Left kidney (tissue), 2 donors: Measurements from ENCODE around the gene NFKB1. TPM values are rescaled to one million over a fixed set of nuclear protein-coding genes. Genes with fewer than 3 reads are reported as not detected.

ENCODE experiments used
- DNase-seq: peaks from one replicate; pipeline ENCODE4 v3.0.0-alpha.2; 2013
- polyA plus RNA-seq: library from polyadenylated mRNA; unstranded; fragments of 120-200 nt; gene quantifications from one replicate; pipeline ENCODE4 v1.2.1, GENCODE V29; 2013; ENCODE audit not compliant: insufficient read length

Gene NFKB1
- polyA plus RNA-seq, 1 donor, result 25.4 TPM

DNA sequence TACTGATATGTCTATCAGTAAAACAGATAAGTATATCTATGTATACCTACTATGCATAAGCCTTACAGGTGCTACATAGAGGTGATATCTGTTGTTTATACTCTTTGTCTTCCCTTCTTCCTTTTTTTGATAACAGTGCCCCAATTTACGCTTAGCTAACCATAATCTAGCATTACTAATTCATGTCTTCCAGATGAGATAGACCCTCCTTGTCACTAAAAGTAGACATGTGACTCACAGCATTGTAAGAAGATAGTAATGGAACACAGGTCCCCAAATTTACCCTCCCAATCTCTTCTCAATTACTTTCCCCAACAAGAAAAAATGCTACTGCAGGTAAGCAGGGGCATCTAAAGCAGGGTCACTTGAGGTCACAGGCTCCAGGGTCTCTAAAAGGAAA, 7.9 kb upstream of the NFKB1 start:
- DNase-seq, result no peak

DNA sequence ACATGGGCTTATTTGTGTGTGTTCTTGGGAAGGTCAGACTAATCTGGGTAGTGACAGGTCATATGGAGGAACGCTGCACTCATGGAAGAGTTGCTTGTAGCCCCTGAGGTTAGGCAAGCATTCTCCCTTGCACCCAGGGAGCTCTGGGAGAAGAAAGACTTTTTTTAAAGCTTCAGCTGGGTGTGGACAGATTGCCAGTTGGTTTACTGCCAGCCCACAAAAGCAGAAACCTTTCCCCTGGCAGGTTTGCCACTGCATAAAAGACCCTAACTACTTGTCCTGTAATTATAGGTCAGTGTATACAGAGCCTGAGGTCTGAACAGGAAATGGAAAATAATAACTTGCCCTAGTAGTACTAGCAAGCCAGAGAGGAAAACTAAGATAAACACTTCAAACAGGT, 7.4 kb upstream of the NFKB1 start:
- DNase-seq, result no peak

DNA sequence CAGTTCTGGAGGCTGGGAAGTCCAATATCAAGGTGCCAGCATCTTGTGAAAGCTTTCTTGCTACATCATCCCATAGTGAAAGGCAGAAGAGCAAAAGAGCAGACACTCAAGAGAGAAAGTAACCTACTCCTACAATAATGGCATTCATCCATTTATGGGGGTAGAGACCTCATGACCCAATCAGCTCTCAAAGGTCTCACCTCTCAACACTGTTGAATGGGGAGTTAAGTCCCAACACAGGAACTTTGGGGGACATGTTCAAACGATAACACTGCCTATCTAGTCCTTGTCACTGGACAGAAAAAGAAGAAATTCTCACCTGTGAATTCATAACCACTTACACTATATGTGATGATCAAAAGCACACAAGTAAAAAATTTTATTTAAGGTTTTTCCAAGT, 6.6 kb upstream of the NFKB1 start:
- no peak for DNase-seq

DNA sequence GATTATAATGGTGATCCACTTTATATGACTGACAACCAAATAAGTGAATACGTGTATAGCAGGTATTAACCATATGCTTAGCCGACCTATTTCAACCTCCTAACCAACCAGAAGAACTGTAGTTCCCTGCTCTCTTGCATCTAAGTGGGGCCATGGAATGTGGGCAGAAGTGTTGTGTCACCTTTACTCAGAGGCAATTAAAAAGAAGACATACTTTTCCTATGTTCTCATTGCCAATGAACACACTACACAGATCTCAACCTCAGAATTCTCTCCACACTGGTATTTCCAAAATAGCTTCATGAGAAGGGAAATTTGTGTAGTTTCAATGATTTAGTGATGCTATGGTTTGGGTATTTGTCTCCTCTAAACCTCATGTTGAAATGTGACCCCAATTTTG, 3.2 kb upstream of the NFKB1 start:
- DNase-seq, result no peak

DNA sequence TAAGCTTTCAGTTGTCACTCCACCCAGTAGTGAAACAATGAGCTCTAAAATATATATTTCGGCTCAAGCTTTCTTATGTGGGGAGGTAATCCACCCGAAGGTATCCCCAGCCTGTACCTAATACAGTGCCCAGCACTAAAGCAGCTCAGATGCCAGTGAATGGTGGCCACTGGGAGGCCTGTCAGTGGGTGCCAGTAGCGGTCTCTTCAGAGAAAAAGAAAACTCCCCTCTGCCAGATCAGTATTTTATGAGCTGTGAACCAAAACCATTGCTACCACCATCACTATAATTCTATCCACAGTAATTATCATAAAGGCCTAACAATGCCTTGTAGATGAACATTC, 835 bp upstream of the NFKB1 start:
- no peak for DNase-seq

DNA sequence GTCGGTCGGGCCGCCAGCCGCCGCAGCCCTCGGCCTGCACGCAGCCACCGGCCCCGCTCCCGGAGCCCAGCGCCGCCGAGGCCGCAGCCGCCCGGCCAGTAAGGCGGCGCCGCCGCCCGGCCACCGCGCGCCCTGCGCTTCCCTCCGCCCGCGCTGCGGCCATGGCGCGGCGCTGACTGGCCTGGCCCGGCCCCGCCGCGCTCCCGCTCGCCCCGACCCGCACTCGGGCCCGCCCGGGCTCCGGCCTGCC, 213 bp downstream of the NFKB1 start:
- no peak for DNase-seq

DNA sequence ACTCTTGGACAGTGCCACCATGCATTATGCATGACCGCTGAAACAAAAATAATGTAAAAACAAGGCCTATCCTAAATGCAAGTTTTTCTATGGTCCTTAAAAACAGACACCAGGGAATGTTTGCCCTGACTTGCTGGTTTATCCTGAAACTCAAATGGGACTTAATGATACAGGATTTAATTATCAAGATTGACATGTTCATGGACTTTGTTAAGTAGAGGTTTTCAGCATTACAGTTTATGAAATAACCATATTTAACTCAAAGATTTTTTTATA, 1.3 kb downstream of the NFKB1 start:
- DNase-seq, result no peak

DNA sequence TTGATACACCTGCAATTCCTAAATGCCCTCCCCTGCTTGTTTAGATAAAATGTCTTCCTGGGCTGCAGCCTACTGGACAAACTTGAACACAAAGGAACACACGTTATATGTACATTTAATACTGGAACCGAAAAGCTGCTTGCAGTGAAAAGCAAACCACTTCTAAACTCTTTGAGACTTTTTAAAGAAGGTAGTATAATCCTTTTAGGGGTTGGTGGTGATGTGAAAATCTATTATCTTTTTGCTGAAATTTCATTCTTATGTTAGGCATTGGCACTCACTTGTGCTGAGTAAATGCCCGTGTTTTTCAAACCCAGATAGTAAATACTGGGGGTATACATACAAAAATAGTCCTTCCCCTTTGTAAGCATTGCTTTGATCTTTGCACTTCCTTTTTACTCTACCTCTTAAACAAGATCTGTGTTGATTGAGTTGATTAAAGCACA, 2.2 kb downstream of the NFKB1 start:
- DNase-seq, result no peak

DNA sequence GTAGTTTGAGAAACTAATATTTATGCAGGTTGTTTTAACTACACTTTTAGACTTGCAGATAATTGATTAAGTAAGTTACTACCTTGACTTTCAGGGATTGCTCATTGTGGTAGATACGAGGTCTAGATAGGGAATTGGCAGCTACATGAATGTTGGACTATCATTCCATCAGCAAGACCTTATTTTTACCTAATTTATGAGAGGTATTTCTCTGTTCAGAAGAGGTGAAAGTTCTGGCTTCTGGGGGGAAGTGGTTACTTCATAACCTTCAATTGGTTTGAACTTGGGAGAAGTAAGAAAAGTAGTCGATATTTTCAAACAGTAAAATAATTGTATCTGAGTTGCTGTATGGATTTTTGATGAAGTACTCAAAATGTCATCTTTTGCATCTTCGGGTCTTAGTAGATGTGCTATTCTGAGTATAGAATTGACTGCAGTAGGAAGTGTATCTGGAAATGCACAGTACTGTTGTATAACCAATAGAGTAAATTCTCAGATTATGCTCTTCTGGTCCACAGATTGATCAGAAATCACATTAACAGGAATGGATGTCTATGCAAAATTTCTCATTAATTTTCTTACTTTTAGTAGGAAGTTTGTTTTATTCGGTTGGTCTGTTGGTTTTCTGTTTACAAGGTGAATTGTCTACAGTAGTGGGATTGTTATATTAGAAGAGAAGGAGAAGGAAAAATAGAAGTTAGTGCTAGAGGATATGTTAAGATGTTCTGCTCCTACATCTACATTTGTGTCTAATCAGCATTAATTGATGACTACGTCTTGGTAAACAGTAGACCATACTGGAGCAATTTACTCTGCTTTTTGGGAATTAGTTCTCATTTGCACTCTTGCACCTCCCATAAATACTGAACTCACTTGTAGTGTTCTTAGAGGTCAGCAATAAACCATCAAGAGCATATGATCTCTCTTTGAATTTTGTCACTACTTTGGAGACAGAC, 3.0 kb downstream of the NFKB1 start:
- DNase-seq, result no peak

DNA sequence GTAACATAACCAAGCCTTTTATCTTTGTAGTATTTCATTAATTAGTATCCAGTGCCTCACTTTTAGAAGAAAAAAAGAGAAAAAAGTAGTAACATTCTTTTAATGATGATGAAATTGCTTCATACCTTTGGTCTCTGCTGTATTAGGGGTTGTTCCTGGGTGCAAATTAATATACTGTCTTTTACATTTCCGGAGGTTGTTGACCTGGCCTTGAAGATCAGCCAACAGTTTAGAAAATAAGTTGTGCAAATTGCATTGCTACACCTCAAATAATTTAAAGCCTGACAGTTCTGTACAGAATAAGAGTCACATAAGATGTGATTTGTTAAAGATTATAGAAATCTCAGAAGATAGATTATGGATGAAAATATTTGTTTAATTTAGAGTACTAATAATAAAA, 3.8 kb downstream of the NFKB1 start:
- DNase-seq, result no peak

DNA sequence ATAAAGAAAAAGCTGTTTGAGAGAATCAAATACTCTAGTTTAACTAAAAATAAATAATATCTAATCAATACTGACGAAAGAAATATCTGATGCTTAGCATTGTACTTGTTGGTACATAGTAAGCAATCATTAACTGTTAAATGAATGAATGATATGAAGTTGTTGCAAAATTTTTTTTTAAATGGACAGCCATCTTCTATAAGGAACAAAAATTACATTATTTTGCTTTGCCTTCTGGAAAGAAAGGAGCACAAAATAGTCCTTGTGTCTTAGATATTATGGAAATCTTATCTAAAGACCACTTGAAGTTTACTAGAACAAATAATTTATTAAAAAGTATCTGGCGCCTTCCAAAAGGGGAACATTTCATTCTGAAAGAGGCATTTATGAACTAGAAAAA, 4.5 kb downstream of the NFKB1 start:
- DNase-seq, result no peak

DNA sequence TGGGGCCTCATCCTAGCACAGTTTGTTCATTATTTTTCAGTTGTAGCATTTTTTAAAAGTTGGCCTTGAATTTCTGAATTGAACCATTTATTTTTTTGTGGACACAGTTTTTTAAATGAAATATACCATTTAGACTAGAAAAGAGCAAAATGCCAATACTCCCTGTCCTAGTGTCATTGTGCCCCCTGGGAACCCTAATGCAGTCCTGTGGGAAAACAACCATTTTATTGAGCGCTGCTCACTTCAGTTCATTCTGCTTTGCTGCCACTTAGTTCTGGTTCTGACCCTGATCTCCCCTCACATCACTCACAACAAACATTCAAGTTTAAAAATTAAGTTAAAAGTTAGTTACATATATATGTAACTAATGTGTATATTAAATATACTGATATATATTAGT, 5.4 kb downstream of the NFKB1 start:
- no peak for DNase-seq

DNA sequence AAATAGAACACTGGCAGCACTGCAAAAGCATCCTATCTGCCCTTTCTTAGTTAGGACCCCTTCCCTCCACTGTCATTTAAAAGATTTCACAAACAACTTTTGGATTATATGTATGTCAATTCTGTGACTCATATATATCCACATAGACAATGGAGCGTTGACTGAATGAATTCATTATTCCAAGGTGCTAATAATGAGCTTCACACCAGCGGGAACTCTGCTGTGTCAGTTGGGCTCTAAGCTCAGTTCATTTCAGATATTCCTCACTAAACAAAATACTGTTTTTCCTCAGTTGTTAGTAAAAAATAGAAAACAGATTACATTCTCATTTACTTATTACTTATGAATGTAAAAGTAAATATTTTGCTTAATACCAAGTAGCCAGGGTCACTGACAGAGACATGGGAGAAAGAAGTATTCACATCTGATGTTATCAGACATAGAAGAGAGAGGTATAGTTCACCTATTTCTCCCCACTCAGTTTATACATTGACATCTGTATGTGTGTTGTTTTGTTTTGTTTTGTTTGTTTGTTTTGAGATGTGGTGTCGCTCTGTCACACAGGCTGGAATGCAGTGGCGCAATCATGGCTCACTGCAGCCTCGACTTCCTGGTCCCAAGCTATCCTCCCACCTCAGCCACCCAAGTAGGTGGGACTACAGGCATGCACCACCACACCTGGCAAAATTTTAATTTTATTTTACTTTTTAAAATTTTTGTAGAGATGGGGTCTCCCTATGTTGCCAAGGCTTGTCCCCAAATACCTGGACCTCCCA, 10.9 kb downstream of the NFKB1 start:
- DNase-seq, result no peak

DNA sequence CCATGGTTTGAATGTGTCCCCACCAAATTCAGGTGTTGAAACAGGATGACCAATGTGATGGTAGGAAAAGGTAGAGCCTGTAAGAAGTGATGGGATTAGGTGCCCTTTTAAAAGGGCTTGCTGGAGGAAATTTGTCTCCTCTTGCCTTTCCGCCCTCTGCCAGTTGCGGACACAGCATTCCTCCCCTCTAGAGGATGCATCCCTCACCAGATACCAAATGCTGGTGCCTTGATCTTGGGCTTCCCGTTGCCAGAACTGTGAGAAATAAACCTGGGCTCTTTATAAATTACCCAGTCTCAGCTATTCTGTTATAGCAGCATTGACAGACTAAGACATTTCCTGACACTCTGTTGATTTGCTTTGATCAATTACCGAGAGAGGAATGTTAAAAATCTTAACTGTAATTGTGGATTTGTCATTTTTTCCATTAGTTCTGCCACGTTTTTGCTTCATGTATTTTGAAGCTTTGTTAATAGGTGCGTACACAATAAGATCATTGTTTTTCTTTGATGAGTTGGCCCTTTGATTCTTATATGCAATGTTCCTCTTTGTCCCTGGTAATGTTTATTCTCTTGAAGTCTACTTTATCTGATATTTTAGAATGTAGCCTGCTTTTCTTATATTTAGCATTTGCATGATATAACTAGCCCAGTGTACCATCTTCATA, 13.3 kb downstream of the NFKB1 start:
- DNase-seq, result no peak

DNA sequence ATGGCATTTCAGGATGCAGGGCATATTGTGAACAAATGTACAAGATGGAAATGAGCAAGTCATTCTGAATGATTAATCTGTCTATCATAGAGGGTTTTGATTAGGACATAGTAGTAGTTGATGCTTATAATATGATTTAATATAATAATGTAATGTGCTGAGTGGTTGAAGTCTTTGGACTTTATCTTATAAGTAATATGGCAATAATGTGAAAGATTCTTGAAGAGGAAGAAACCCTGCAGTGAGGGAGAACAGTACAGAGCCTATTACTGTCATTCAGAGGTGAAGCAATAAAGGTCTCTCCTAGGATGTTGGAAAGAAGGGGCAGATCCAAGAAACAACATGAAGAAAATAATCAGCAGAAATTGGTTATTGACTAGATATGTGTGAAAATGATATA, 16.6 kb downstream of the NFKB1 start:
- no peak for DNase-seq

DNA sequence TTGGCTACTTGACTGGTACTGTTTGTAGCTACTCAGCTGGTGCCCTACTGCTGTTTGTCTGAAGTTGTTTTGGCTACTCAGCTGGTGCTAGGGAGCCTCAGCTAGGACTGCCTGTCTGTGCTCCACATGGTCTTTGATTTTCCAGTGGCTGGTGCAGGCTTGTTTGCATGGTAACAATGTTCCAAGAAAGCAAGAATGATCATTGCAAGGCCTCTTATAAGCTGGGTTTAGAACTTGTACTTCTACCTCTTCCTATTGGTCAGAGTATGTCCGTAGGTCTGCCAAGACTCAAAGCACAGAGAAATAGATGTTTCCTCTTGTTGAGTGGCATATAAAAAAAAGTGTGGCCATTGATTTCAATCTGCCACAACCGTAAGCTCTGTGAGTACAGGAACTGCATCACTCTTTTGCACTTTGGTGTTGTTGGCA, 17.6 kb downstream of the NFKB1 start:
- DNase-seq, result no peak

DNA sequence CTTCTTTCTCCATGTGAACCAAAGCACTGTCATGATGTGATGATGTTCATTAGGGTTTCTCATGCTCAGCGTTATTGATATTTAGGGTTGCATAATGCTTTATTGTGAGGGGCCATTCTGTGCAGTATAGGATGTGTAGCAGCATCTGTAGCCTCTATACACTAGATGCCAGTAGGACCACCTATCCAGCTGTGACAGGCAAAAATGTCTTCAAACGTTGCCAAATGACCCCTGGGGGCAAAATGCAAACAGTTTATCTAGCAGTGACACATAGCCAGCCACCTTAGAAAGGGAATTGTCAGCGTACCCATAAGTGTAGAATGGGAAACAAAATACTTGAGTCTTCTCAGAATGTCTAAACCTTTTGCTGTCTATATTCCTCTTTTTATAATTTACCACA, 18.8 kb downstream of the NFKB1 start:
- no peak for DNase-seq

DNA sequence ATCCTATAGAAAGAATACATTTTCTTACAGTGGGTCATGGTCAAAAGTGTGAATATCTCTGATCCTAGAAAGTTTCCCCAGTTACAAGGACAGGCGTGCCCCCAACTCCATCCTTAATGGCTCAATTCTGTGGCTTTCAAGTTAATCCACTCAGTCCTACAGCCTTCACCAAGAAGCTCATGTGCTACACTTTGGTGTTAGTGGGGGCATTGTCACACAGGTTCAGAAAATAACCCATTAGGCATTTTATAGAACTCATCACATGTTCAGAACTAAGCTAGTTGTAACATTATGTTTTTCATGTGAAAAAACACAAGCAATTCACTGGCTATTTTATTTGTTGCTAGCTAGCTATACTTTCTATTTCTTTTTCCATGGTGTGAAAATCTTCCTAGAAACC, 20.4 kb downstream of the NFKB1 start:
- DNase-seq, result no peak

DNA sequence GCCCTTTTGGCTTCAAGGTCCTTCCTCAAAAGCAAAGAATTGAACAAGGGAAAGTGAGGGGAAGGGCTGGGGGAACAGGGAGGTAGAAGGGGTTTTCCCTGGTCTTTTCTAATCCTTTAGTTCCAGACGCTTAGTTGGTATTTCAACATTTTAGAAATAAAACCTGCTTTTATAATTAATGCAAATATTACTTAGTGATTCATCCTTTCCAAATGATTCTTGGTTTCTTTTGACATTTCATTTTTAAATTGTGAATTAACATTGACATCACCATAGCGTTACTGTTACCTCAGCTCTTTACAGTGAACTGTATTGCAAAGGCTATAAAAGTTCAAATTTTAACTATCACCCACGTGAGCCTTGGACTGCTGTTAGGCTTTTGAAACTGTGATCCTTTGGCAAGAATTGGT, 20.9 kb downstream of the NFKB1 start:
- DNase-seq, result no peak

DNA sequence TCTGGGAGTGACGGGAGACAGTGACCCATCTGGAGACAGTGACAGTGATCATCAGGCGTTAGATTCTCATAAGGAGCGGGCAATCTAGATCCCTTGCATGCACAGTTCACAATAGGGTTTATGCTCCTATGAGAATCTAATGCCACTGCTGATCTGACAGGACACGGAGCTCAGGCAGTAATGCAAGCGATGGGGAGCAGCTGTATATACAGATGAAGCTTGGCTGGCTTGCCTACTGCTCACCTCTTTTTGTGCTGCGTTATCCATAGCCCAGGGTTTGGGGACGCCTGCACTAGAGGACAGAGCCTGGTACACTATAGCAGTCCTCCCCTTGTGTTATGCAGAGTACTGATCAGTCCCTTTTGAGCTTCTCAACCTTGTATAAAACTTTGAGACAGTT, 23.5 kb downstream of the NFKB1 start:
- no peak for DNase-seq

DNA sequence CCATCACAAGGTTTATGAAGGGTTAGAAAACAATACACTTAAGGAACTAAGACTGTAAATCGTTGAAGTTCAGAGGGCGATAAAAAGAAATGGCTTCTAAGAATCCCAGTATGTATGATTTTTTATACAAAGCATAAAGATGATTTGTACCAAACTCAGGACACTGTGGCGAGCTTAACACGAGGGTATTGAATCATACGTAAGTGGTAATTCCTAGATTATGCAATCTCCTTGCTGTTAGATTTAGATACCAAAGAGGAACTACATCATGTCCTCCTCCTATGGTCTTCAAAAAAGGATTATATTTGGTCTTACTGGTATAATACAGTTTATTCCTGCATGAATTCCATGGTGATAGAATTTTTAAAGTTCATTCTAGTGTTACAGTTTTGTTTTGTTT, 23.9 kb downstream of the NFKB1 start:
- DNase-seq, result no peak

DNA sequence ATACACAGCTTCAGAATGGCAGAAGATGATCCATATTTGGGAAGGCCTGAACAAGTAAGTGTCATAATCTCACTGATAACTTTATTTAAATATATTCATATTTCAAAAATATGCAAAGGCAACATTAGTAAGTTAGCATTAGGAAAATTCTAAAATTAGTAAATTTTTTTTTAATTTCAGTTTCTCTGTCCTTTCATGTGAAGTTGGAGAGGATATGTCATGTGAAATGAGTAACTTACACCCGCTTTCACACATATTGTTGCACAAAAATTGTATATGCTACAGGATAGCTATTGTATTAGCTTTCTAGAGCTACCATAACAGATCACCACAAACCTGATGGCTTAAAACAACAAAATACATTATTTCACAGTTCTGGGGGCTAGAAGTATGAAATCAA, 24.3 kb downstream of the NFKB1 start:
- DNase-seq, result no peak

DNA sequence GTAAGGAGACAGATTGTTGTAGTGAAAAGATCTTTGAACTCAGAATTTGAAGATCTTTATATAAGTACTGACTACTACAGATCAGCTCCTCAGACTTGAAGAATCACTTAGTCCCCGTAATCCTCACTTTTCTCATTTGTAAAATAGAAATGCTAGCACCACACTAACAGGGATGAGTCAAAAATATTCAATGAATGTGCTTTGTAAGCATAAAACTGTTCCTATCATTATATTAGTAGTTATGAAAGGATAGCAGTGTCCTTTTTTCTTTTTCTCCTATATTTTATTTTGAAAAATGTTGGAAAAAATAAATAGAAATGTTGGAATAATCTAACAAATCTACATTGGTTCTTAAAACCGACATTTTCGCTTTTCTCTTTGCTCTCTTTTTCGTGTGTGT, 25.4 kb downstream of the NFKB1 start:
- DNase-seq, result no peak
